Calu3 (cell line): Measurements from ENCODE around the gene PRG2. TPM values are rescaled to one million over a fixed set of nuclear protein-coding genes. Genes with fewer than 3 reads are reported as not detected.

Experiments
- BruUV-seq: library from RNA; stranded (reverse); fragments of 400-500 nt; replicated peaks from 2 replicates; lab custom pipeline; 2021; lab: Mats Ljungman, UMichigan
- CTCF ChIA-PET: fragments of 300-600 bp; sonication (Branson Sonifier 250); formaldehyde crosslinking; loops from one replicate; lab custom pipeline; 2022; ENCODE audit warnings: antibody characterized with exemption; lab: Charles Lee
- DNase-seq: peaks from one replicate; pipeline ENCODE4 v3.0.0; 2022
- H3K27ac Mint-ChIP-seq: one replicate; pipeline ENCODE4 v1.8.0; 2022; ENCODE audit warnings: mixed read lengths; ENCODE audit not compliant: unreplicated experiment
- H3K27me3 Mint-ChIP-seq: one replicate; pipeline ENCODE4 v1.8.0; 2022; ENCODE audit warnings: mixed read lengths; ENCODE audit not compliant: unreplicated experiment
- H3K36me3 Mint-ChIP-seq: one replicate; pipeline ENCODE4 v1.8.0; 2022; ENCODE audit warnings: mild to moderate bottlenecking, moderate library complexity, mixed read lengths; ENCODE audit not compliant: insufficient read depth, unreplicated experiment
- H3K4me1 Mint-ChIP-seq: one replicate; pipeline ENCODE4 v1.8.0; 2022; ENCODE audit warnings: mild to moderate bottlenecking, low read depth, mixed read lengths; ENCODE audit not compliant: unreplicated experiment
- H3K4me3 Mint-ChIP-seq: one replicate; pipeline ENCODE4 v1.8.0; 2022; ENCODE audit warnings: mild to moderate bottlenecking, low read depth, moderate library complexity, mixed read lengths; ENCODE audit not compliant: unreplicated experiment
- H3K9me3 Mint-ChIP-seq: one replicate; pipeline ENCODE4 v1.8.0; 2022; ENCODE audit warnings: low read depth, mixed read lengths; ENCODE audit not compliant: unreplicated experiment
- intact Hi-C: fragments of 100-400 bp; cut with micrococcal nuclease; formaldehyde crosslinking; loops from one replicate; pipeline ENCODE4 v1.10.0; 2022; ENCODE audit not compliant: unreplicated experiment
- total RNA-seq: library from RNA; stranded (reverse); gene quantifications from 2 replicates; pipeline ENCODE4 v1.2.3, GENCODE V29; 2022
- TF ChIP-seq, protein P1 (sequence below): fragments of 200-600 bp; IDR thresholded peaks from one replicate; pipeline ENCODE4 v1.8.0; 2022; ENCODE audit warnings: antibody characterized with exemption; ENCODE audit not compliant: unreplicated experiment

Gene PRG2
- total RNA-seq, 1 experiment from 2014 or later = not detected

GRCh38 chr11:57358991-57359390, 31.5 kb downstream of the PRG2 start:
- Mint-ChIP-seq H3K4me1 (peaks cover 6% of the 10 kb centered on the region), H3K4me3 (no peak overlapping the region), H3K27ac (no peak overlapping the region), H3K36me3 (no peaks in the 10 kb centered on the region), H3K9me3 (no peaks in the 10 kb centered on the region), H3K27me3 (peaks cover 40% of the 10 kb centered on the region)
- TF ChIP-seq, protein P1, sequence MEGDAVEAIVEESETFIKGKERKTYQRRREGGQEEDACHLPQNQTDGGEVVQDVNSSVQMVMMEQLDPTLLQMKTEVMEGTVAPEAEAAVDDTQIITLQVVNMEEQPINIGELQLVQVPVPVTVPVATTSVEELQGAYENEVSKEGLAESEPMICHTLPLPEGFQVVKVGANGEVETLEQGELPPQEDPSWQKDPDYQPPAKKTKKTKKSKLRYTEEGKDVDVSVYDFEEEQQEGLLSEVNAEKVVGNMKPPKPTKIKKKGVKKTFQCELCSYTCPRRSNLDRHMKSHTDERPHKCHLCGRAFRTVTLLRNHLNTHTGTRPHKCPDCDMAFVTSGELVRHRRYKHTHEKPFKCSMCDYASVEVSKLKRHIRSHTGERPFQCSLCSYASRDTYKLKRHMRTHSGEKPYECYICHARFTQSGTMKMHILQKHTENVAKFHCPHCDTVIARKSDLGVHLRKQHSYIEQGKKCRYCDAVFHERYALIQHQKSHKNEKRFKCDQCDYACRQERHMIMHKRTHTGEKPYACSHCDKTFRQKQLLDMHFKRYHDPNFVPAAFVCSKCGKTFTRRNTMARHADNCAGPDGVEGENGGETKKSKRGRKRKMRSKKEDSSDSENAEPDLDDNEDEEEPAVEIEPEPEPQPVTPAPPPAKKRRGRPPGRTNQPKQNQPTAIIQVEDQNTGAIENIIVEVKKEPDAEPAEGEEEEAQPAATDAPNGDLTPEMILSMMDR = no peak
- no peak for DNase-seq
- CTCF ChIA-PET = no interaction called here
- no TSS peak for BruUV-seq
- intact Hi-C loops = no loop called here

GRCh38 chr11:57358543-57358961, 31.9 kb downstream of the PRG2 start:
- CTCF ChIA-PET = interaction anchor here (0.9 kb wide), 1 partner anchor 119 kb away, joined by 3 read pairs; no protein-coding TSS in a partner anchor
- H3K4me3 Mint-ChIP-seq = no peak overlapping the region
- no peaks in the 10 kb centered on the region for H3K9me3 Mint-ChIP-seq
- intact Hi-C loops = no loop called here
- no peak for DNase-seq
- H3K4me1 Mint-ChIP-seq = peaks cover 6% of the 10 kb centered on the region
- no peak overlapping the region for H3K27ac Mint-ChIP-seq
- peaks cover 40% of the 10 kb centered on the region for H3K27me3 Mint-ChIP-seq
- no TSS peak for BruUV-seq
- no peaks in the 10 kb centered on the region for H3K36me3 Mint-ChIP-seq
- TF ChIP-seq, protein P1 = no peak

DNA sequence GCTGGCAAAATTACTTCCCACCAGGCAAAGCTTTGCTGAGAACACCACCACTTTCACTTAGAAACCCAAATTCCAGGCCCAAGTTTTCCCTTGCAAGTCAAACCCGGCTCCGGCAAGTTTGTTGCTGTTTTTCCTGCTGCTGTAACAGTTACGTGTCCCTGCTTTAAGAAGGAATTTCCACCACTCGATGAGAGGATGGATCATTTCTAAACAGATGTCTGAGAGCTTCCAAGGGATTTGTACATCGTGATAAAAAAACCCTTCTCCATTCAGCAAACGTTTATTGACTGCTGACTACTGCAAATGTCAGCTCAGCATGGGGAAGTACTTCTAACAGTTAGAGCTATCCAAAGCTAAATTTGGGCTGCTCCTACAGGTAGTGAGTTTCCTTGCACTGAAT, 32.6 kb downstream of the PRG2 start:
- intact Hi-C loops = no loop called here
- Mint-ChIP-seq H3K27ac (no peak overlapping the region), H3K4me1 (peaks cover 6% of the 10 kb centered on the region), H3K4me3 (no peak overlapping the region), H3K27me3 (peaks cover 38% of the 10 kb centered on the region), H3K9me3 (no peaks in the 10 kb centered on the region), H3K36me3 (no peaks in the 10 kb centered on the region)
- DNase-seq = no peak
- CTCF ChIA-PET = interaction anchor here (0.9 kb wide), 1 partner anchor 120 kb away, joined by 3 read pairs; no protein-coding TSS in a partner anchor
- TF ChIP-seq, protein P1 = no peak
- BruUV-seq = no TSS peak

DNA sequence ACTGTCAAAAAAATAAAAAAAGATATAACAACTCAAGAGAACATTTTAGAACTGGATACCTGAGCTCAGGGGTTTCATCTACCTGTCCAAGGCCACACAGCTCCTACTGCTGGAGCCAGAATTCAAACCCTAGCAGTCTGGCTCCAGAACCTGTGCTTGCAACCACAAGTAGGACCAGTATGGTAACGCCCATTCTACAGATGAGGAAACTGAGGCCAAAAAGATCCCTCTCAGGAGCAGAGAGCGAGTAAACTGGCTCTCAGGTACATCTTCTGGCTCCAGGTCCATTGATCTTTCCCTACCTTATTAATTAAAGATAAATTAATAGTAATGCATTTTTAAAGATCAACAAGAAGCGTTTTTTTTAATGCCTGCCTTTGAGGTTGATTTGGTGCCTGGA, 33.1 kb downstream of the PRG2 start:
- Mint-ChIP-seq H3K27ac (no peak overlapping the region), H3K4me1 (peaks cover 6% of the 10 kb centered on the region), H3K27me3 (peaks cover 32% of the 10 kb centered on the region), H3K4me3 (no peak overlapping the region), H3K9me3 (no peaks in the 10 kb centered on the region), H3K36me3 (no peaks in the 10 kb centered on the region)
- TF ChIP-seq, protein P1 = no peak
- CTCF ChIA-PET = no interaction called here
- BruUV-seq = no TSS peak
- intact Hi-C loops = no loop called here
- DNase-seq = no peak
